ENCODE data around the gene RGS5. TPM values are rescaled to one million over a fixed set of nuclear protein-coding genes. Genes with fewer than 3 reads are reported as not detected.

The RGS5 gene
- total RNA-seq, 1 experiment from 2014 or later = 3.6 TPM

- Histone ChIP-seq H4K20me1 (ENCODE audit: insufficient read depth) (no peaks in the 10 kb centered on the region), H3K79me2 (ENCODE audit: low read depth) (no peaks in the 10 kb centered on the region), H3K36me3 (ENCODE audit: low read depth) (no peaks in the 10 kb centered on the region), H3K9me3 (ENCODE audit: insufficient read depth, low read depth) (no peaks in the 10 kb centered on the region), H3K9me2 (ENCODE audit: insufficient read depth) (no peaks in the 10 kb centered on the region; the same call in 1 of the 2 replicates), H3K27me3 (ENCODE audit: insufficient read depth, low read depth) (no peaks in the 10 kb centered on the region), H3K27ac (no peak overlapping the region), H3K4me2 (no peak overlapping the region), H3K4me3 (no peak overlapping the region), H2AFZ (no peak overlapping the region), H3F3A (ENCODE audit: insufficient read depth, low read depth) (no peaks in the 10 kb centered on the region), H3K4me1 (replicated peaks; ENCODE audit: insufficient read depth) (no peaks in the 10 kb centered on the region)
- no peak for DNase-seq
- ChIA-PET POLR2A (ENCODE audit: unreplicated experiment) (no interaction called here), CTCF (no interaction called here)
- no TSS peak for BruUV-seq (replicated peaks)
- TF ChIP-seq EZH2 (IDR thresholded peaks at IDR 0.05; ENCODE audit: low read depth) (no peak), CTCF (conservative IDR thresholded peaks at IDR 0.05) (no peak)
- intact Hi-C loops (cut with micrococcal nuclease; ENCODE audit: unreplicated experiment) = loop anchor here (5.0 kb wide), 1 partner anchor 50 kb away; no protein-coding TSS in a partner anchor
These were observed 35.7 kb downstream of the RGS5 start for GRCh38 chr1:163166886-163167555.

GRCh38 chr1:163165119-163165518, 37.6 kb downstream of the RGS5 start:
- Histone ChIP-seq H3K4me2 (no peak overlapping the region), H3K27me3 (ENCODE audit: insufficient read depth, low read depth) (no peaks in the 10 kb centered on the region), H2AFZ (no peak overlapping the region), H4K20me1 (ENCODE audit: insufficient read depth) (no peaks in the 10 kb centered on the region), H3K4me1 (replicated peaks; ENCODE audit: insufficient read depth) (no peaks in the 10 kb centered on the region), H3K4me3 (no peak overlapping the region), H3K9me3 (ENCODE audit: insufficient read depth, low read depth) (no peaks in the 10 kb centered on the region), H3F3A (ENCODE audit: insufficient read depth, low read depth) (no peaks in the 10 kb centered on the region), H3K79me2 (ENCODE audit: low read depth) (no peaks in the 10 kb centered on the region), H3K9me2 (ENCODE audit: insufficient read depth) (no peaks in the 10 kb centered on the region; the same call in 1 of the 2 replicates), H3K36me3 (ENCODE audit: low read depth) (no peaks in the 10 kb centered on the region), H3K27ac (no peak overlapping the region)
- TF ChIP-seq EZH2 (IDR thresholded peaks at IDR 0.05; ENCODE audit: low read depth) (no peak), CTCF (conservative IDR thresholded peaks at IDR 0.05) (no peak)
- intact Hi-C loops (cut with micrococcal nuclease; ENCODE audit: unreplicated experiment) = loop anchor here (5.0 kb wide), 1 partner anchor 48 kb away; no protein-coding TSS in a partner anchor
- ChIA-PET CTCF (no interaction called here), POLR2A (ENCODE audit: unreplicated experiment) (no interaction called here)
- no peak for DNase-seq
- no TSS peak for BruUV-seq (replicated peaks)

- no peak for DNase-seq
- H3K27me3 ChIP-seq (ENCODE audit: insufficient read depth, low read depth) = no peaks in the 10 kb centered on the region
- ChIA-PET CTCF (no interaction called here), POLR2A (ENCODE audit: unreplicated experiment) (no interaction called here)
- no peaks in the 10 kb centered on the region for H3K9me3 ChIP-seq (ENCODE audit: insufficient read depth, low read depth)
- H3K9me2 ChIP-seq (ENCODE audit: insufficient read depth) = no peaks in the 10 kb centered on the region; the same call in 1 of the 2 replicates
- intact Hi-C loops (cut with micrococcal nuclease; ENCODE audit: unreplicated experiment) = loop anchor here (1.0 kb wide), 1 partner anchor 35 kb away; no protein-coding TSS in a partner anchor
- no peaks in the 10 kb centered on the region for H3K4me1 ChIP-seq (replicated peaks; ENCODE audit: insufficient read depth)
- no TSS peak for BruUV-seq (replicated peaks)
- no peaks in the 10 kb centered on the region for H3K79me2 ChIP-seq (ENCODE audit: low read depth)
- H3K36me3 ChIP-seq (ENCODE audit: low read depth) = no peaks in the 10 kb centered on the region
- no peak overlapping the region for H3K4me3 ChIP-seq
- H4K20me1 ChIP-seq (ENCODE audit: insufficient read depth) = no peaks in the 10 kb centered on the region
- H3K27ac ChIP-seq = no peak overlapping the region
- TF ChIP-seq EZH2 (IDR thresholded peaks at IDR 0.05; ENCODE audit: low read depth) (no peak), CTCF (conservative IDR thresholded peaks at IDR 0.05) (no peak)
- H3F3A ChIP-seq (ENCODE audit: insufficient read depth, low read depth) = no peaks in the 10 kb centered on the region
- no peak overlapping the region for H3K4me2 ChIP-seq
- no peak overlapping the region for H2AFZ ChIP-seq
These were observed 38.7 kb downstream of the RGS5 start for GRCh38 chr1:163163881-163164582.

Data from PC-9 (cell line).